Astrocyte of the hippocampus (primary cell): ENCODE measurements around the gene GRM4.
"Not testable (repeated sequence)": the region's sequence is repeated elsewhere in the genome, so short reads cannot be mapped to it uniquely, and the experiment has no call there.

Source experiments
- DNase-seq: peaks from one replicate; pipeline ENCODE4 v3.0.0; 2011; ENCODE audit warnings: low read depth, low spot score

The GRM4 gene

DNA sequence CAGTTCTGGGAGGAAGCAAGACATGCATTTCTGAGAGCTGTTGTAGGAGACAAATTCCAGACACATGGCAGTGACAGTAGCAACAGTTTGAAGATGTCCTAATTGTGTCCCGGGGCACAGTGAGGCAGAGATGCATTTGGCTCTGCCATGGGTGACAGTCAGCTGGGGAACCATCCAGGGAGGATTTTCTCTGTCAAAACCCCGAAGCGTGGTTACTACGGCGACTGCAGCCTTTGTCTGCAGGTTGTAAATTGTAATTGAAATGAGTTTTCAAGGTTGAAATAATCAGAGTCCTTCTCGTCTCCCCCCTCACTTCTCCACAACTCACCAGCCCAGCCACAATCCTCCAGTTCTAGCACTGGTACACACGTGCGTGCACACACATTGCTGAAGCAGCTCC is 100.1 kb downstream of the GRM4 start:
- DNase-seq = no peak

- DNase-seq = no peak
Measured at GRCh38 chr6:34044945-34045595, 100.8 kb downstream of the GRM4 start.

DNA sequence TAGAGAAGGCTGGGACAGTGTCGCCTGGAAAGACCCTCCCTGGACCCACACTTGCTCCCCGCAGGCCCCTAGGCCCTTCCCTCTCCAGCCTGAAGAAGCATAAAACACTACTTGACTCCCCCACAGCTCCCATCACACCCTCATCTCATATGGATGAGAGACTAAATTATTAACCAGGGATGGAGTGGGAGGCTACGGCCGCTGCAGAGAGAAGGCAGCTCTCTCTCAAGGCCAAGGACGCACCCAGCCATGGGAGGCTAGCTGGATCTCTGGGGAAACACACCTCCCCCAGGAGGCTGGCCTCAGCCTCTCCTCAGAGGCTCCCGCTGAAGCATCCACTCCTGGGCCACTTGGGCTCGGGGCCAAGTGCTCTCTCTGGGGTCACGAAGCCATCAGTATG is 102.5 kb downstream of the GRM4 start:
- DNase-seq = no peak

DNA sequence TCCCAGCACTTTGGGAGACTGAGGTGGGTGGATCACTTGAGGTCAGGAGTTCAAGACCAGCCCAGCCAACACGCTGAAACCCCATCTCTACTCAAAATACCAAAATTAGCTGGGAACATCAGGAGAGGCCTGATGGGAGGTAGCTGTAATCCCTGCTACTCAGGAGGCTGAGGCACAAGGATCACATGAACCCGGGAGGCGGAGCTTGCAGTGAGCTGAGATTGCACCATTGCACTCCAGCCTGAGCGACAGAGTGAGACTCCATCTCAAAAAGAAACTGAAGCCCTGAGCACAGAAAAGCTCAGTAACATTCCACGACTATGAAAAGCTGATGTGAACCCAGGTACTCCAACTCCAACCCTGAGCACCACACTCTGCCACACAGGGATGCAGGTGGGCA is 103.9 kb downstream of the GRM4 start:
- not testable (repeated sequence) for DNase-seq

DNA sequence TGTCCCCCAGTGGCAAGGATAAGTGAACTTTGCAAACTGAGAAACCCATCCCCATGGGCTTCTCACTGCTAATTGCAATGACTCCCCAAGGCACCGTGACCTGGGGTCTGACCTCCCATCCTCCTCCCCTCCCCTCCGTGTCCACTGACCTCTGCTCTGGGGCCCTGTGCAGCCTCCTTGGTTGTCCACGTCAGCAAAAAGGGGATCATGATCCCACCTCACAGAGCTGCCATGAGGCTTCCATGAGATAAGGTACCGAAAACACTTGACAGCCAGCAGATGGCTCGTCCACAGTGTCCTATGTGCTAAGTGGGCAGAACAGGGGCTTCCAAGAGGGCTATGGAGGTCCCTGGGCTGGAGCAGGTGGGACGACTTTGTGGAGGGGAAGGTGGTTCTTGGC is 104.5 kb downstream of the GRM4 start:
- no peak for DNase-seq

DNA sequence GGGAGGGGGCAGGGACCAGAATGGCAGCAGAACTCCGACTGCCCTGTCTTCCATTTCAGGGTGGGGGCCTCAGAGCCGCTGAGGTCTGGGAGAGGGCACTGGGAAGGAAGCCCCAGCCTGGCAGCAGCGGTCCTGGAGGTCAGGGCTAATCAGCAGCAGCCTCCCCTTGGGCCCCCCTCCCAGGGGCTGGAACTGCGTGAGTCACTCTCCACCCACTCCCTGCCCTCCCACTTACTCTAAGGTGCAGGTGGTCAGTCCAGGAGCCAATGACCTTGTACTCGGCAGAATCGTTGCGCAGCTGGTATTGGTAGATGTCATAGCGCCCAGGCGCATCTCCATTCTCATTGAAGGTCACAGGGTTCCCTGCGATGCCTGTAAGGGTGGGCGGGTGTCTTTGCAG is 105.9 kb downstream of the GRM4 start:
- no peak for DNase-seq

DNA sequence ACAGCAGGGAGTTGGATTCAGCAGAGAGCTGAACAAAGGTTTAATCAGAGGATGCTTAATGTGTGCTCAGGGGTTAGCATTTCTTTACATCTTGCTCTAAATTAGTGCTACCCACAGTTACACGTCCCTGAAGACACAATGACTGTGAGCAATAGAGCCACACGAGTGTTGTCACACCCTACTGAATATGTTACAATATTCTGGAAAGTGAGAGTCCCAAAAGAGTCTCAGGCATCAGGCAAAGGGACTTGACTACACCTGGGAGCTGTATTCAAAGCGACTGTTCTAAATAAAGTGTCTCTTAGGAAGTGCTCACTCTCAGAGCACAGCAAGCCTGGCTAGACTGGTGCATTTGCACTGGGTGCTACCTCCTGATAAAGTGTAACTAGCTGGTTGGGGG is 108.7 kb downstream of the GRM4 start:
- DNase-seq = no peak

GRCh38 chr6:34036357-34037069 is 109.4 kb downstream of the GRM4 start:
- DNase-seq = no peak

DNA sequence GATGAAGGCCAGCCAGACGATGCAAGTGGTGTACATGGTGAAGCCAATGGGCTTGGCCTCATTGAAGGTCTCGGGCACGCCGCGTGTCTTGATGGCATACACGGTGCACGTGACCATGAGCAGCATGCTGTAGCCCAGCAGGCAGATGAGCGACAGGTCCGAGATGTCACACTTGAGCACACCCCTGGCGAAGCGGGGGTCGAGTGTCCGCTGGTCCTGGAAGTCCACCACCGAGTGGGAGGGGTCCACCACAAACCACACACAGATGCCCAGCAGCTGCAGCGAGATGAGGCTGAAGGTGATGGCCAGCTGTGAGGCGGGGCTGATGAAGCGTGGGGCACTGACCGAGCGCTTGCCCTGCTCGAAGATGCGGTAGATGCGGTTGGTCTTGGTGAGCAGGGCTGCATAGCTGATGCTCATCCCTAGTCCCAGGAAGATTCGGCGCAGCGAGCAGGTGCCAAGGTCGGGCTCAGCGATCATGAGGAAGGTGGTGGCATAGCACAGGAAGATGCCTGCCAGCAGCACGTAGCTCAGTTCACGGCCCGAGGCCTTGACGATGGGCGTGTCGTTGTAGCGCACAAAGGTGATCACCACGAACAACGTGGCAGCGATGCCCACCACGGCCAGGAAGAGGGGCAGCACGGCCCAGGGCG is 110.1 kb downstream of the GRM4 start:
- DNase-seq = no peak

DNA sequence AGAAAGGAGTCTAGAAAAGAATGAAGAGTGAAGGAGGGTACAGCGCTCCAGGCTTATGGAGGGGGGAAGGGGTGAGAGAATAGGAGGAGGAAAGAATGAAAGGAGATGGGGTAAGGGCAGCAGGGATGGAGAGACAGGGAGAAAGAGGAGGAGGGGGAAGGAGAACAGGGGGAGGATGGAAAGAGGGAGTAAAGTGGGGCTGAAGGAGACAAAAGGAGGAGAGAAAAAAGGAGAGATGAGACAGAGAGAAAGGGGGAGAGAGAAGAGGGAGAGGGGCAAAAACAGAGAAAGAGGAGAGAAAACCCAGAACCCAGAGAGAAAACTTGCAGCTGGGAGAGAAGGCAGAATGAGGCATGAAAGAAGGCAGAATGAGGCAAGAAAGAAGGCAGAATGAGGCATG is 110.7 kb downstream of the GRM4 start:
- DNase-seq = no peak

DNA sequence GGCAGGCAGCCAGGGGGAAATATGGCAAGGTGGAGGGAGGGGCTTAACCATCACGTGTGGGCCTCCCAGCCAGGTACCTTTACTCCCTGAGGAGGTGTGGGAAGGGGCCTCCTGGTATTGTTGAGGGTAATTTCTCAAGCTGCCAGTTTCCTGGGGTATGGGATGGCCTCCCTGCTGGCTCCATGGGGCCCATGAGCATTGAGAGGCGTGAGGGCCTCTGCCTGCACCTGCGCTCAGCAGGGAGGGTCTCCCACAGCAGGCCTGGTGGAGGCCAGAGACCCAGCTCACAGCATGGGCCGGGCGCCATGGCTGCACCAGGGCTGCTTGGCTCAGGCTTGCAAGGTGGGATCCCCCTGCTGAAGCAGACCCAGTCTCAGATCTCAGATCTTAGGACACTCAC is 113.0 kb downstream of the GRM4 start:
- DNase-seq = no peak

DNA sequence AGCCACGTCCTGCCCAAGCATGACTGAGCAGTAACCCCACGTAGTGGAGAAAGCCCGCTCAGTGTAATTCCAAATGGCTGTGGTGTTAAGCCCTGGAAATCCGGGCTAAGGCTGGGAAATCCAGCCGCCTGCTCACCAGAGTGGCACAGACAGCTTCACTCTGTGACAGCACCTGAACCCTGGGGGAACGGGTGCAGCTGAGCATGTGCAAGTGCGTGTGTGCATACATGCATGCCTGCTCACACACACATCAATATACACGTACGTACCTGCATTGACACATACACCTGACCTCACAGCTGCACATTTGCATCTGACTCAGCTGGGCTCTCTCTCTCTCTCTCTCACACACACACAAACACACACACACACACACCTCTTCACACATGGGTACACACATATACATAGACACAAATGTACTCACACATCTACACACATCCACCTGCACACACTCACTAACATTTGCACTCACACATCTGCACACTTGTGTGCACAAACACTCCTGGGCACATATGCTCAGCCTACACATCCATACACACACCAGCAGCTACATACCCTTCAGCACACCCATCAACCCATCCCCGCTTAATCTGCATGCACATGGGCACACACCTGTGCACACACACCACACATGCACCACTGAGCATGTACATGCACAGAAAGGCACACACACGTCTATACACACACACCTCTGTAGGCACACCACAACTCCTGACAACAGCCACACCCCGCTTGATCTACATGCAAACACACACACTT is 114.1 kb downstream of the GRM4 start:
- no peak for DNase-seq

- DNase-seq = no peak
Measured at GRCh38 chr6:34030831-34031624, 114.9 kb downstream of the GRM4 start.

DNA sequence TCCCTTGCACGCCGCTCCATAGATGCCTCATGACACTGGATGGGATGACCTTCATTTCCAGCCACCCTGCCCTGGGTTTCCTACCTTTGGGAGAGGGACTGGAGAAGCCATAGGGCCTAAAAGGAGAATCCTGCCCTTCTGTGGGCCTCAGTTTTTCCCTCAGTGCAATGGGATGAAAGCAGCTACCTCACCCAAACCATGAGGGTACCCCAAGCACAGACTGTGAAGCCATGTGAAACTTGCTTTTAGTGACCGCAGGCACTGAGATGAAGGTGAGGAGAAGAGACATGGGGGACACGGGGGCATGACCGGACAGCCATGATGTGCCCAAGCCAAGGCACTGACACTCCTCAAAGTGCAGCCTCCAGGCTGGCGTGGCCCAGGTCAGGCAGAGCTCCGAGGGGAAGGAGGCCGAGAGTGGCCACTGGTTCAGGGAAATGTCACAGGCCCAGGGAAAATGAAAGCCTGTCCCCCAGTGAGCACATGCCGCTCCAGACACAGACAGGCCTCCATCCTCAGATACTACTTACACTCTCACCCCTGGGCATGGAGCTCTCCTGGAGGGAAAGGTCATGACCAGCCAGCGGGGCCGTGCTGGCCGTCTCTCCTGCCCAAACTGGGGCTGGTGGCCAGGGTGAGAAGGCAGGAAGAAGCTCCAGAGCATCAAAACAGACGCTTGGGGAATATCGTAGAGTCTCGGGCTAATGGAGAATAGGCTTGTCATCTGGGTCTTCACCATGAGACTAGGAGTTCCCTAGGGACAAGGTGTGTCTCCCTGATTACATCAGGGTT is 116.2 kb downstream of the GRM4 start:
- no peak for DNase-seq

- DNase-seq = no peak
Measured at GRCh38 chr6:34028691-34029360, 117.1 kb downstream of the GRM4 start.

- DNase-seq = no peak
Measured at GRCh38 chr6:34027939-34028441, 117.9 kb downstream of the GRM4 start.

DNA sequence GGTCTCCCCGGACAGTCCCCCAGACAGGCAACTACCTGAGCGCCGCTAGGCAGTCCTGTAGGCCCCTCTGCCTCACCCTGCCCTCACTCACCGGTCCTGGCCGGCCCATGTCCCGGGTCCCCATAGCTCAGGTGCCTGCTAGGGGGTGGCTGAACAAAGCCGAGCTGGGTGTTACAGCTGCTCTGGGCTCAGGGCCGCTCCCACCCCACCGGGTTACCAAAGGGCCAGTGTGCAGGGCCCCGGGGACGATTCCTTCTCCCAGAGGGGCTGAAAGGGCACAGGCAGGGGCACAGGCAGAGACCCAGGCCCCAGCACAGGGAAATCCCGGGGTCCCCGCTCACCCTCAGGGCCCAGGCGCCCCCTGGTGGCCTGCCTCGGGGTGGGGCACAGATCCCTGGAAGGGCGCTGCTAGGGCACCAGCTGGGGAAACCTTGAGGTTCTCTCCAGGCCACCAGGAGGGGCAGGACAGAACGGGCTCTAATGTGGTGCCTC is 118.4 kb downstream of the GRM4 start:
- DNase-seq = peak; percentile 51

GRCh38 chr6:34025861-34026260 is 120.0 kb downstream of the GRM4 start:
- DNase-seq = no peak

DNA sequence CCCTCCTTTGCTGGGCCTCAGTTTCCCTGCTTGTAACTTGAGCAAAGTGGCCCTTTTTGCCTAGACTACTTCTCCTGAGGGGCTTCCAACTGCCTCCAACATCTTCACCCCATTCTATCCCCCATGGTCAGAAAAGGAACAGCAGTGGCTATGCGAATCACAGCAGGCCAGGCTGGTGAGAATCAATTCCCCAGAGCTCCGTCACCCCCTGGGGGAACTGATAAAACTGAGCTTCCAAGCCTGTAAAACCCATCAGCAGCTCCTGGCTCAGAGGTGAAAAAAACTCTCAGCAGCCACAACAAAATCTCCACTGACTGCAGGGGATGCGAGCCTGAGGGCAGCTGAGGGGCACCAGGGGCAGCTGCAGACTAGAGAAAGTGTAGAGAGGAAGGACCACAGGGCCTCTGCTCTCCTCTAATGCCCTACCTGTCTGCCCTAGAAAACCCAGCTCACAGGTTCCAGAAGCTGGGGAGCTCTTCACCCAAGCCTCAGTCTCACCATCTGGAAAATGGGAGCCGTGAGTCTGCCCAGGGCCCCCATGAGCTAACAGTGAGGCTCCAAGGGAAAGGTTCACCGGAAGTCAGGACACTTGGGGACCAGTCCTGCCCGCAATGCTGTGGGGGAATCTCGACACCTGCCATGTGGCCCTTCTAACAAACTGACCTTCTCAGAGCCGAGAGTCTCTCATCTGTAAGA is 120.6 kb downstream of the GRM4 start:
- no peak for DNase-seq
